Bronchial epithelial cell (primary cell): ENCODE measurements around the gene NNAT. TPM values are rescaled to one million over a fixed set of nuclear protein-coding genes. Genes with fewer than 3 reads are reported as not detected.

Experiments used
- DNase-seq: peaks from one replicate; pipeline ENCODE4 v3.0.0-alpha.2; 2010; ENCODE audit warnings: low read depth
- FAIRE-seq: peaks from 2 replicates; lab custom pipeline; 2011; peaks lifted over from hg19 to GRCh38; lab: Jason Lieb, UNC
- H3K27me3 ChIP-seq: 2 replicates; pipeline ENCODE4 v1.5.1; 2011; ENCODE audit warnings: low read length; ENCODE audit not compliant: control insufficient read depth, insufficient read depth
- H3K36me3 ChIP-seq: 2 replicates; pipeline ENCODE4 v1.5.1; 2011; ENCODE audit warnings: low read length; ENCODE audit not compliant: control insufficient read depth, insufficient read depth
- H3K4me3 ChIP-seq: 2 replicates; pipeline ENCODE4 v1.5.1; 2011; ENCODE audit warnings: mild to moderate bottlenecking, low read depth, low read length, control low read depth
- total RNA-seq: library from RNA; depleted of rRNA; stranded (reverse); fragments of >200 nt; gene quantifications from 2 replicates; pipeline ENCODE4 v1.2.1, GENCODE V29; 2014
- TF ChIP-seq, protein P1 (sequence below): IDR thresholded peaks from 2 replicates; pipeline ENCODE4 v1.5.1; 2011; ENCODE audit warnings: mild to moderate bottlenecking, moderate library complexity, low read length, control low read depth, inconsistent platforms; ENCODE audit not compliant: insufficient read depth, severe bottlenecking

NNAT gene
- total RNA-seq, 1 donor from 2014 or later = not detected

- no peaks in the 10 kb centered on the region for H3K36me3 ChIP-seq
- H3K27me3 ChIP-seq = no peaks in the 10 kb centered on the region
- H3K4me3 ChIP-seq = no peak overlapping the region
- FAIRE-seq (no peak), DNase-seq (no peak)
- TF ChIP-seq, protein P1, sequence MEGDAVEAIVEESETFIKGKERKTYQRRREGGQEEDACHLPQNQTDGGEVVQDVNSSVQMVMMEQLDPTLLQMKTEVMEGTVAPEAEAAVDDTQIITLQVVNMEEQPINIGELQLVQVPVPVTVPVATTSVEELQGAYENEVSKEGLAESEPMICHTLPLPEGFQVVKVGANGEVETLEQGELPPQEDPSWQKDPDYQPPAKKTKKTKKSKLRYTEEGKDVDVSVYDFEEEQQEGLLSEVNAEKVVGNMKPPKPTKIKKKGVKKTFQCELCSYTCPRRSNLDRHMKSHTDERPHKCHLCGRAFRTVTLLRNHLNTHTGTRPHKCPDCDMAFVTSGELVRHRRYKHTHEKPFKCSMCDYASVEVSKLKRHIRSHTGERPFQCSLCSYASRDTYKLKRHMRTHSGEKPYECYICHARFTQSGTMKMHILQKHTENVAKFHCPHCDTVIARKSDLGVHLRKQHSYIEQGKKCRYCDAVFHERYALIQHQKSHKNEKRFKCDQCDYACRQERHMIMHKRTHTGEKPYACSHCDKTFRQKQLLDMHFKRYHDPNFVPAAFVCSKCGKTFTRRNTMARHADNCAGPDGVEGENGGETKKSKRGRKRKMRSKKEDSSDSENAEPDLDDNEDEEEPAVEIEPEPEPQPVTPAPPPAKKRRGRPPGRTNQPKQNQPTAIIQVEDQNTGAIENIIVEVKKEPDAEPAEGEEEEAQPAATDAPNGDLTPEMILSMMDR = no peak
Observed at GRCh38 chr20:37531856-37532255, 10.8 kb downstream of the NNAT start.

DNA sequence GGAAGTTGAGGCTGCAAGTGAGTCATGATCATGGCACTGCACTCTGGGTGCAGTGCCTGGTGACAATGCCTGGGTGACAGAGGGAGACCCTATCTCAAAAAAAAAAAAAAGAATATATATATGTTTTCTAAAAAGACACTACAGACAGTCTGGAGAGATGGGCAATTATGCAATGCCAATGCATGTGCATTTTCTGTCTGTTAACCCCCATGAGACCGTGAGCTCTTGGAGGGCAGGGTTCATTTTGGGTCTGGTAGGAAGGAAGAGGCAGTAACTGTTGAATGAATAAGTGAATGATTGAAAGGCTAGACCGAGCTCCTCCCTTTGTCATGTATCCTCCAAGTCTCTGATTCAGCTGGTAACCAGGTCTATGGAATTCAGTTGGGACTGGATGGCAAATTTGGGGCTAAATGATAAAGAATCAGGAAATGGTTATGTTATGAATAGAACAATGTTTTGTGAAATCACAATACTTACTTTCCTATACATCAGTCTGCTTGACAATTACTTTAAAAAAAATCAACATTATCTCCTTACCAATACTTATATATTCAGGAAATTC, 12.2 kb downstream of the NNAT start:
- Histone ChIP-seq H3K36me3 (no peaks in the 10 kb centered on the region), H3K4me3 (no peak overlapping the region), H3K27me3 (no peaks in the 10 kb centered on the region)
- TF ChIP-seq, protein P1 = no peak
- no peak for FAIRE-seq
- DNase-seq = no peak

GRCh38 chr20:37534401-37535157, 13.5 kb downstream of the NNAT start:
- FAIRE-seq = no peak
- no peak overlapping the region for H3K4me3 ChIP-seq
- no peaks in the 10 kb centered on the region for H3K27me3 ChIP-seq
- H3K36me3 ChIP-seq = no peaks in the 10 kb centered on the region
- TF ChIP-seq, protein P1 = peak; percentile 77
- DNase-seq = peak; percentile 78

- Histone ChIP-seq H3K27me3 (no peaks in the 10 kb centered on the region), H3K36me3 (no peaks in the 10 kb centered on the region), H3K4me3 (no peak overlapping the region)
- FAIRE-seq (no peak), DNase-seq (no peak)
- TF ChIP-seq, protein P1 = no peak
Observed at GRCh38 chr20:37535443-37536132, 14.5 kb downstream of the NNAT start.

GRCh38 chr20:37537505-37537904, 16.5 kb downstream of the NNAT start:
- Histone ChIP-seq H3K27me3 (no peaks in the 10 kb centered on the region), H3K4me3 (no peak overlapping the region), H3K36me3 (no peaks in the 10 kb centered on the region)
- TF ChIP-seq, protein P1 = no peak
- FAIRE-seq (no peak), DNase-seq (no peak)
